ENCODE data around the gene KRTCAP2. TPM values are rescaled to one million over a fixed set of nuclear protein-coding genes. Genes with fewer than 3 reads are reported as not detected.

KRTCAP2 gene
- polyA plus RNA-seq, 1 donor (not counting 4 experiments of a cell fraction or from before 2014, with no cell fraction given) = 127 TPM

DNA sequence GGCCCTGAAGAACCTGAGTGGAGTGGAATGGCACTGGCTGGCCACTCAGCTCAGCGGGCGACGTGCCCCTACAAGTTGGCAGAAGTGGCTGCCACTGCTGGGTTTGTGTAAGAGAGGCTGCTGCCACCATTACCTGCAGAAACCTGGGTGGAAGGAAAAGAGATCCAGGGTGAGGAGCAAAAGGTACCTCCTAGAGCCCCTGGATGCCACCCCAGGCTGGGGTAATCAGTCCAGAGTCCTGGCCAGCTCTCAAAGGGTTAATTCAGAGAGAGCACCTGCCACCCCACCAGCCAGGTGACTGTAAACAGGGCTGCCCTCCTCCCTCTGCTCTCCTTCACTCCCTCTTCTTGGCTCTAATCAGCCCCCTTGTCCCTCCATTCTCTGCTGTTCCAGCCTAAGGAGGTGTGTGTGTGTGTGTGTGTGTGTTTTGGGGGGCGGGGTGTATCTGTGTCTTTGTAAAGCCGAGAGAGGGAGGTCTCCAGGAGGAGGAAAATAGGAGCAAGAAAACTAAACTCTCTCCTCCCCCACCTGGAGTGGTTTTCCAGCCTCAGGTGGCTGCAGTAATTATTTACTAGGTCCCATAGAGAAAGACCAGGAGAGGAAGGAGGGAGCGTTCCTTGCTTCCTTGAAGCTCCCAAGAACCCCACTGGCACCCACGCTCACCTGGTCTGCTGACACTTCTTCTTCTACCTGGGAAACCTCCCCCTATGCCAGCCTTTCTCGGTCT, 13.1 kb upstream of the KRTCAP2 start:
- no peaks in the 10 kb centered on the region for H4K20me1 ChIP-seq (ENCODE audit: control insufficient read depth, extremely low read depth, insufficient read depth, low read length)
- DNase-seq (ENCODE audit: low read depth, low spot score) (no peak), FAIRE-seq (no peak)
- H3K9me3 ChIP-seq (ENCODE audit: control insufficient read depth, low read depth, low read length) = no peaks in the 10 kb centered on the region
- no peaks in the 10 kb centered on the region for H3K79me2 ChIP-seq (ENCODE audit: control insufficient read depth, insufficient read depth, low read length)
- peaks cover 5% of the 10 kb centered on the region for H3K4me1 ChIP-seq (ENCODE audit: control insufficient read depth, extremely low read depth, insufficient read depth, low read length)
- H3K9me1 ChIP-seq (ENCODE audit: control insufficient read depth, extremely low read depth, insufficient read depth, low read length) = no peaks in the 10 kb centered on the region
- no peak overlapping the region for H3K27ac ChIP-seq (ENCODE audit: control insufficient read depth, insufficient read depth, low read length)
- no peak overlapping the region for H3K9ac ChIP-seq (ENCODE audit: control insufficient read depth, extremely low read depth, insufficient read depth, low read length)
- H2AFZ ChIP-seq (ENCODE audit: control insufficient read depth, low read length) = no peak overlapping the region
- H3K4me2 ChIP-seq (ENCODE audit: control insufficient read depth, extremely low read depth, insufficient read depth, low read depth, low read length) = no peak overlapping the region
- no peak overlapping the region for H3K4me3 ChIP-seq (ENCODE audit: control insufficient read depth in 2 of 3, extremely low read depth in 1 of 3, insufficient read depth in 2 of 3, low read depth in 1 of 3, low read length in 3 of 3)
- dilution Hi-C loops (cut with MboI; ENCODE audit: extremely low pct_ligation_motif_present, low sequenced_read_pairs) = no loop called here
- no peaks in the 10 kb centered on the region for H3K27me3 ChIP-seq (ENCODE audit: control insufficient read depth, extremely low read depth, insufficient read depth, low read length)
- no peak for TF ChIP-seq EZH2 (IDR thresholded peaks at IDR 0.05; ENCODE audit: low read length)
- no peak for TF ChIP-seq CTCF (optimal IDR thresholded peaks at IDR 0.05 in 1 of 3, IDR thresholded peaks at IDR 0.05 in 1 of 3, conservative IDR thresholded peaks at IDR 0.05 in 1 of 3; ENCODE audit: extremely low read depth in 1 of 3, insufficient read depth in 2 of 3, low read length in 3 of 3)
- H3K36me3 ChIP-seq (ENCODE audit: control insufficient read depth in 2 of 2, extremely low read depth in 1 of 2, insufficient read depth in 2 of 2, low read length in 2 of 2) = no peaks in the 10 kb centered on the region

GRCh38 chr1:155185783-155186066, 12.6 kb upstream of the KRTCAP2 start:
- Histone ChIP-seq H3K79me2 (ENCODE audit: control insufficient read depth, insufficient read depth, low read length) (no peaks in the 10 kb centered on the region), H3K9me3 (ENCODE audit: control insufficient read depth, low read depth, low read length) (no peaks in the 10 kb centered on the region), H3K9ac (ENCODE audit: control insufficient read depth, extremely low read depth, insufficient read depth, low read length) (no peak overlapping the region), H3K27me3 (ENCODE audit: control insufficient read depth, extremely low read depth, insufficient read depth, low read length) (no peaks in the 10 kb centered on the region), H3K4me1 (ENCODE audit: control insufficient read depth, extremely low read depth, insufficient read depth, low read length) (peaks cover 5% of the 10 kb centered on the region), H3K36me3 (ENCODE audit: control insufficient read depth in 2 of 2, extremely low read depth in 1 of 2, insufficient read depth in 2 of 2, low read length in 2 of 2) (no peaks in the 10 kb centered on the region), H2AFZ (ENCODE audit: control insufficient read depth, low read length) (no peak overlapping the region), H3K9me1 (ENCODE audit: control insufficient read depth, extremely low read depth, insufficient read depth, low read length) (no peaks in the 10 kb centered on the region), H3K4me2 (ENCODE audit: control insufficient read depth, extremely low read depth, insufficient read depth, low read depth, low read length) (no peak overlapping the region), H4K20me1 (ENCODE audit: control insufficient read depth, extremely low read depth, insufficient read depth, low read length) (no peaks in the 10 kb centered on the region), H3K27ac (ENCODE audit: control insufficient read depth, insufficient read depth, low read length) (no peak overlapping the region), H3K4me3 (ENCODE audit: control insufficient read depth in 2 of 3, extremely low read depth in 1 of 3, insufficient read depth in 2 of 3, low read depth in 1 of 3, low read length in 3 of 3) (no peak overlapping the region)
- no peak for DNase-seq (ENCODE audit: low read depth, low spot score)
- no peak for FAIRE-seq
- dilution Hi-C loops (cut with MboI; ENCODE audit: extremely low pct_ligation_motif_present, low sequenced_read_pairs) = no loop called here
- TF ChIP-seq EZH2 (IDR thresholded peaks at IDR 0.05; ENCODE audit: low read length) = no peak
- no peak for TF ChIP-seq CTCF (optimal IDR thresholded peaks at IDR 0.05 in 1 of 3, IDR thresholded peaks at IDR 0.05 in 1 of 3, conservative IDR thresholded peaks at IDR 0.05 in 1 of 3; ENCODE audit: extremely low read depth in 1 of 3, insufficient read depth in 2 of 3, low read length in 3 of 3)

Data from keratinocyte (primary cell).